ENCODE results near the gene MYT1.

MYT1 gene

DNA sequence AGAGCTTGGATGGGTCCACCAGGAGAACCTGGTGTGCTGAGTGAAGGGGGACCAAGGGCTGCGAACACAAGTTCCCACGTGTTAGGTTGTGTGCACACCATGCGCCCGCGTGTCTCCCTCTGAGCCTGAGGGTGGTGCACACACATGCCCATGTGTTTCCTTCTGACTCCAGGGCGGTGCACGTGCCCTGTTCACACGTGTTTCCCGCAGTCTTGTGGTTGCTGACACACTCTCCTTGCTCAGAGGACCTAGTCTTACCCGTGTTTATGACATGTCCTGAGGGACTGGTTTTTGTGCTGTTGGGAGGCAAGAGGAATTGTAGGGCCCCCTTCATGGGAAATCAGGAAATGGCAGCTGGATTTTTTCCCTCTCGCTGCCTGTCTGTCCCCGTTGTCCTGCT lies 55.0 kb downstream of the MYT1 start:
- no peak for DNase-seq (ENCODE audit: low read depth)

DNA sequence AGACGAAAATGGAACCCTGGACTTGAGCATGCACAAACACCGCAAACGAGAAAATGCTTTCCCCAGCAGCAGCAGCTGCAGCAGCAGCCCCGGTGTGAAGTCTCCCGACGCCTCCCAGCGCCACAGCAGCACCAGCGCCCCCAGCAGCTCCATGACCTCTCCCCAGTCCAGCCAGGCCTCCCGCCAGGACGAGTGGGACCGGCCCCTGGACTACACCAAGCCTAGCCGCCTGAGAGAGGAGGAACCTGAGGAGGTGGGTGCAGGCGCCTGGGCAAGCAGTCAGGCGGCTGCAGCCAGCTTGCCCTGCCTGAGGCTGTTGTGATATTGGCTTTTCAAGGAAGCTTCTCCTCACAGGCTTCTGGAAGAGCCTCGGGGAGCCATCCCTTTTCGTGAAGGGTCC lies 55.5 kb downstream of the MYT1 start:
- DNase-seq (ENCODE audit: low read depth) = no peak

DNA sequence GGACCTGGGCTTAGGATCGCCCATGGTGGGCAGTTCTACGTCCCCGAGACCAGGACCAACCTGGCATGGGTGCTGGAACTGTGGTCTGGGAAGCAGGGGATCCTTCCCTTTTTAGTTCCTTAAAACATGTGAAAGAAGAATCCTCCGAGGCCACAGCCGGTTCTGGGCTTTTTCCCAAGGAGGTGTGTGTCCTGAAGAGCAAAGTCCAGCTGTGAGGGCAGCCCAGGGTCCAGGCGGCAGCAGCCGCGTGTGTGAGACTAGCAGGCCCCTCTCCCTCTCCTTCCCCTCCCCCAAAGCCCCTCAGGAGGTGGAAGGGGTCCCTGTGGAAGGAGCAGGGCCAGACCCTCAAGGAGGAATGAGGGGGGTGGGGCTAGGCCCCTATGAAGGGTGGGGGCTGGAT lies 56.2 kb downstream of the MYT1 start:
- no peak for DNase-seq (ENCODE audit: low read depth)

DNA sequence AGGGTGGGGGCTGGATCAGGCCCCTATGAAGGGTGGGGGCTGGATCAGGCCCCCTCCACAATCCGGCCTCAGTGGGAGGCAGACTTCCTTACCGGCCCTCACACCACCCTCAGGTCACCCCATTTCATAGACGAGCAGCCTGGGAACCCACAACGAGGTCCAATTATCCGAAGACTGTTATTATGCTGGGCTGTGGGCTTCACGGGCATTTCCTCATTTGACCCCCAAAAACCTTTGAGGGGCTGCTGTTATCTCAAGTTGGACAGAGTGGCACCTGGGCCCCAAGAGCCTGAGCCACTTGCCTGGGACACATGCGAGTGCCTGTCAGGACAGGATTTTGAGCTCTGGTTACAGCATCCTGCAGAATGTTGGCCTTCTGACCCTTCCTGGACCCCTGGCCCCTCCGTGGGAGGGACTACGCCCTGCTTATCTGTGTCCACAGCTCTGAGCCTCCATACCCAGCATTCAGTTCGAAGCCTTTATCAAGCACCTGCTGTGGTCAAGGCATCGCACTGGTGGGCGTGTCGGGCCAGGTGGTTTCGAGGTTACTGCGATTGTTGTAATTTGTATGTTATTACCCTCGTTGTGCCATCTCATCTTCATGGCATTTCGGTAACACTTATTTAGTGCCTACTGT lies 56.8 kb downstream of the MYT1 start:
- no peak for DNase-seq (ENCODE audit: low read depth)

DNA sequence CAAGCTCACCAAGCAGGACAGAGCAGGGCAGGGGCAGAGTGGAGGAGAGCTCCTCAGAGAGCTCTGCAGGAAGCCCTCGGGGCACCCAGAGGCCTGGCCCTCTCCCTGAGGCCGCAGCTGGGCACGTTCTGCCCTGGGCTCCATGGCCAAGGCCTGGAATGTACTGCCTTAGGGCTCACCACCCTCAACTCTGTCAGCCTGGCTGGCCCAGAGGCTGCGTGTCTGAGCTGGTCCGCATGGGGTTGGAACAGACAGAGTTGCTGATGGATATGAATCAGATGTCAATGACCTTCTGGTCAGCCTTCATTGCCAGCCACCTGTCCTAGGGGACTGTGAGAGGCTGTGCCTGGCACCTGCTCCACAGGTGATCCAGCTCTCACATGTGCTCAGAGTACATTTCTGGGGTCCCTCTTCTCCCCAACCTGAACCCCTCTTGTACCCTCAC lies 58.1 kb downstream of the MYT1 start:
- DNase-seq (ENCODE audit: low read depth) = no peak

DNA sequence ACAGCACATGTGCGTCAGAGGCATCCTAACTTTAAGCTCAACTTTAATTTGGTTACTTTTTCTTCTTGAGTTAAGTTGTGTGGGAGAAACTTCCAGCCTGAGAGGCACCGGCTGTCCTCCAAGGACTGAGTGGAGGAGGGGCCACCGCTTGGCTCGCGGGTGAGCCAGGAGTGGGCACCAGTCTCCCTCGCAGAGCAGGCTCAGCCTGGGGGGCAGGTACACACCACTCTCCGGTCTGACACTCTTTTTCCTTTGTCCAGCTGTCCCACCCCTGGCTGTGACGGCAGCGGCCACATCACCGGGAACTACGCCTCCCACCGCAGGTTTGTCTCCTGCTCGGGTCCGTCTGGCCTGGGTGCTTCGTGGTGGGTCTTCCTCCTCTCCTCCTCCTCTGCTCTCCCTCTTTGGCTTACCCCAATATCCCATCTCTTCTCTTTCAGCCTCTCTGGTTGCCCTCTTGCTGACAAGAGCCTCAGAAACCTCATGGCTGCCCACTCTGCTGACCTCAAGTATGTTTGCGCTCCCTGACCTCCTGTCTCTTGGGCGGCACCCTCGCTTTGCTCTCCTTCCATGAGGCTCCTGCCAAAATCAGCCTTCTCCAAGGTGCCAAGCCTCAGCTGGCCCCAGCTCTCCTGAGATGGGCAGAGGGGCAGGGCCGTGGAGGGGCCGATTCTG lies 58.7 kb downstream of the MYT1 start:
- DNase-seq (ENCODE audit: low read depth) = no peak

DNA sequence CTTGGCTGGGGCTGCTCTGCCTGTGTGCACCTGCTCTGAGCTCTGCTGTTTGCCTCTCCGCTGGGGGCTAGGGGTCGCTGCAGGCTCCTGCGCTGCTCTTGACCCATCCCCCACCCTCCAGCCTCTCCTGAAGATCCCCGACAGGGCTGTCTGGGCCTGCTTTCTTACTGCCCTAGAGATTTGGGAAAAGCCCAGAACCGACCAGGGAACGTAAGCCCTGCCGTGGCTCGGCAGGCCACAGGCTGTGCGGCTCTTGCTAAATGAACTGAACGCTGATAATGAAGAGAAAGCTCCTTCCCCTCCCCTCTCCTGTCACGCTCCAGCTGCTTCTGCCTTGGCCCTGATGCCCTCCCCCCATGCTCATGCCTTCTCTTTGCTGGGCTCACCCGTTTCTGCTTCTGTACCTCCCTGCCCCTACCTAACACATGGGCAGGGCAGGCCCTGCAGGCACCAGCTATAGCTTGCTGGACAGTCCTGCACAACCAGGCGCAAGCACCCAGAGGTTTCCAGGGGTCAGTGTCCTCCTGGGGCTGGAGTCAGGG lies 59.3 kb downstream of the MYT1 start:
- DNase-seq (ENCODE audit: low read depth) = no peak

DNA sequence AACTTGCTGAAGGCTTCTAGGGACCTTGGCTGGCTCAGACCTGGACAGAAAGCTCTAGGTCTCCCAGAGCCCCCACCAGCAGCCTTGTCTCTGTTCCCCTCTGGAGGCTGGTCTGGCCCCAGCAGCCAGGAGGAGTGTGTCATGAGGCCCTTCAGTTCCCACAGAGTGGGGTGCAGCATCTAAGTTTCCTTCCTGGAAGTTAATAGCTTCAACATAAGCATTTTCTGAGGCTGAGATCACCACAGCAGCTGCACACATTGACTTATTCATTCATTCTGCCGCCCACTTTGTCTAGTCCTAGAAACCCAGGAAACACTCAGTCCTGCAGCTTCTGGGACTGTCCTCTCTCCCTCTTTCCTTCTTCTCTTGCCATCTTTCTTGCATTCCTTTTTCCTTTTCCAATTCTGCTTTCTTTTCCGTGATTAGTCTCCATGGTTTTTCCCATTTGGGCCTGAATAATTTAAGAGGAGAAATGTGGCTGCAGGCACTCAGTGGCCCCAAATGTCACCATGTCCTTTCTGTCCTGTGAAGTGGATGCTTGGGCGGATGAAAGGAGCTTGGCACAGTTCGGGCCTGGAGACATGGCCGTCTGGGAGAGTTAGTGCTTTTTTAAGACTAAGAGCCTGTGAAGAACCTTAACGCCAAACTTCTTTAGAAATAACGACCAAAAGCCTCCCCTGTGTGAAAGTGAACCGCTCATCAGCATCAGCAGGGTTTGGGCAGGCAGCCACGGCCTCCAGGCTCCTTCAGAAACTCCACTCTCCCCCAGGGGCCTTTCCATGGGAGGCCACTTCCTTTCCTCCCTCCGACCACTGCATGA lies 60.3 kb downstream of the MYT1 start:
- DNase-seq (ENCODE audit: low read depth) = no peak

DNA sequence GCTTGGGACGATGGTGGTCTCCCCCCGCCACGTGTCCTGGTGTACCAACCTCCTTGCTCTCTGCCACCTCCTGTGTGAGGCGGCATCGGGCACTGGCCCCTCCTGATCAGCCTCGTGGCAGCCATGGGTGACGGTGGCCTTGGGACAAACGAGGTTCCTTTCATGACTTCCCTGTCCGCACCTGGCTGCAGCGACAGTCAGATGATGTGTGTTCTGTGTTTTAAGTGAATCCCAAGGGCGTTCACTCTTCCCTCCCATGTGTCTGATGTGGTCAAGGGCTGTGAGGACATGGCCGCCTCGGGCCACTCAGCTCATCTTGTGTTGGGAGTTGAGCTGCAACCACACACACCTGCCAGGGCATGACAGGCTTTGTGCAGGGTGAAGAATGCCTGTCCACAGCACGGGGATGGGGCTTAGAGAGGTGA lies 60.9 kb downstream of the MYT1 start:
- no peak for DNase-seq (ENCODE audit: low read depth)

DNA sequence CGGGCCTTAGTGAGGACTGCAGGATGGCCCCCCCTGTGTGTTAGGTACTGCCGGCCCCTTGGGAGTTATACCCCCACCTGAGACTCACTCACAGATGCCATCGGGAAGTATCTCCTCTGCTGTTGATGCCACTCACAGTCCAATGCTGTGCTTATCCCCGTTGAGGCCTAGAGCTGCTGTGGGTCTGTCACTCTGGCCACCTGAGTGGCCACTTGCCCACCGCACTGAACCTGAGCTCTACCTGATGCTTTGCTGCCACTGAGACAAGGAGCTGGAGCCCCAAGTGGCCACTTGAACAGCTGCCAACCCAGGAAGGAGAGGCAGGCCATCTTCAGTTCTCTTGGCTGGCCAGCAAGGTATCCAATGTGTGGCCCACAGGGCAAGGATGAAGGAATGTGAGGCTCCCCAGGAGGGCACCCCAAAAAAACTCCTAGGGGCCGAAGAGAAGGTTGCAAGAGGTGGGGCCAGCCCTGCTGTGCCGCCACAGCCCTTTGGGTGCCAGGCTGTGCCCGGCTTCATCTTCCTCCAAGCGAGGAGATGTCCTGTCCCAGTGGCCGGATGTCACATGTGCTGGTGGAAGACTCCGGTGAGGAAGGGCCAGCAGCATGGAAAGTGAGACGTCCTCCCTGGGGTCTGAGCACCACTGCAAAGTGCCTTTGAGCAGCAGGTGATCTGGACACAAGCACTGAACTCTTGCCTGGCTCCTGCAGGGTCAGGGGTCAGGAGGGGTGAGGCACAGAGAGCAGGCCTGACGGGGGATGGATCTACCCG lies 61.8 kb downstream of the MYT1 start:
- DNase-seq (ENCODE audit: low read depth) = no peak

DNA sequence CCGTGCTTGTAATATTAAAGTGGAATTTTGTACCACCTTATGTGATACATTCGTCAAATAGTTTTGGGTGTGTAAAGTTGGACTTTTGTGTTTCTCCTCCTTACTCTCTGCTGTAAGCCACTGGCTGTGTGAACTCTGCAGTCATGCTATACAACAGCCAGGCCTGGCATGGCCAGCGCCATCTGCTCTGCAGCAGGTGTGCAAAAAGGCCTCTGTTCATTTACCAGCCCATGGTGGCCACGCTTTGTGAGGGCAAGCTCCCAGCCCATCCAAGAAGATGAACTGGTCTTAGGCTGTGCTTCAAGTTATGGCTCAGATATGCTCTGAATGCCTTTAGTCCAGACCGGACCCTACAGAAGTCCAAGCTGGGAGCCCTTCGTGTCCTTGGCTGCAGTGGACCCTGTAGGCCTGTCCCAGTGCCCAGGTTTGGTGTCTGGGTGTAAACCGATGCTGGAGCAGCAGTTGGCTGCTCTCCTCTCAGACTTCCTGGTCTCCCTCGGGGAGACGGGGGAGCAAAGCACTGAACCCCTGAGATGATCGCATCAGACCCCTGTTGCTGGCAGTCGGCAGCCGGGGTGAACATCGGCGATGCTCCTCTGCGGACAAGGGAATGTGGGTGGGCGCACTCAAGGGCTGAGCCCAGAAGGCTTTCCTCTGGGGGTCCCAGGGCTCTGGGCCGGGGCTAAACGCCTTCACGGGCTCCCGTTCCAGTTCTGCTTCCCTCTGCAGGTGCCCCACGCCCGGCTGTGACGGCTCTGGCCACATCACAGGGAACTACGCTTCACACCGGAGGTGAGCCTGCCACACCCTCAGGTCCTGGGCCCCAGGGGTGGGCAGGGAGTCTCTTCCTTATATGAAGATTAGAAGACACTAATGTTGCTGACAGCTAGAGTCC lies 62.7 kb downstream of the MYT1 start:
- no peak for DNase-seq (ENCODE audit: low read depth)

DNA sequence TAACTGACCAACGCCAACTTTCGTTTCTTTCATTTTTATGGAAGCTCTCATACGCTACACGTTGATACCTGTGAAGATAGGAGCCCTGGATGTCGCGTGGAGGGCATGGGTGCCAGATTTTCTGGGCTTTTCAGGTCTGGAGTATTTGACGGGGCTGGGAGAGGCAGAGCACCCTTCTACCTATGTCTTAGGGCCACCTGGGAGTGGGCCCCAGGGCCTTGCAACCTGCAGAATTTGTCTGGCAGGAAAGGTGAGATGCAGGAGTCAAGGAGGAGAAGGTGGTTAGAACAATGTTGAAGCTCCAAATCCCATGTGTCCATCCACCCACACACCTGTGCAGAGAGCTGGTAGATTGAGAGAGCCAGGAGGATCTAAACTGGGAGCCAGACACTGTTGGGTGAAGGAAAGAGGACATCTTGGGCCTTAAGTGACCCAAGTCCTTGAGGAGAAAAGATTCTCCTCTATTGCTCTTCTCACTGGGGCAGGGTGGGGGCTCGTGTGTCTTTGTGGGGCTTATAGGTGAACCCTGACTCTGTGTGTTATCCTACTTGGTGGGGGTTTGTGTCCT lies 63.9 kb downstream of the MYT1 start:
- no peak for DNase-seq (ENCODE audit: low read depth)

DNA sequence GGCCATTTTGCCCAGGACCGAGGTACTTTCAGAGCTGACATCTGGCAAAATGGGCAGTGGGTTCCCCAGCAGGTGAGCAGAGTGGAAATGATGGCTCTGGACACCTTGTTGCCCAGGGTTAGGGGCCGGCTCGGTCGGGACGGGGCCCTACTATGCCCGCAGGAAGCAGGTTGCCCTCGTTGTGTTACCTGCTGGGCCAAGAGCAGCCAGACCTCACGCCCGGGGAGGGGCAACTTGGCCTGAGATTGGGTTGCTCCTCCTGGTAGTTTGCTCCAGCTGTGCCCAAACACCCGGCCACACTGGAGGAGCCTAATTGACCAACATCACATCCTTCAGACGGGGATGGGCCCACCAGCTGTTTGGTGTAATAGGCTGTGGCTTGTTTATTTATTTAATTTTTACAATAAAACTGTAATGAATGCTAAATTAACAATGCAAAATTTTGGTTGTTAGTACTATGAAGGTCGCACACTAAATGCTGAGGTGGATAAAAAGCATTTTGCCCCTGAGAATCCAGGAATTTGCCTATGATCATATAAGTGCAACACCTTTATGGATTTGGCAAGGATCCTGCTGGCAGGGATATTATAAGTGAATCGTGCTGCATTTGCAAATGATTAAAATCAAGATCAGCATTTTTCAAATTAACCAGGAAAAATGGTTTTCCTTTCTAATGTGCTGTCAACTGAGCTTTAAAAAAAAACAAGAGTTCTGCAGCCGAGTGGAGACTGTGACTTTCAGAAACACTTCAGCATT lies 64.7 kb downstream of the MYT1 start:
- DNase-seq (ENCODE audit: low read depth) = no peak

DNA sequence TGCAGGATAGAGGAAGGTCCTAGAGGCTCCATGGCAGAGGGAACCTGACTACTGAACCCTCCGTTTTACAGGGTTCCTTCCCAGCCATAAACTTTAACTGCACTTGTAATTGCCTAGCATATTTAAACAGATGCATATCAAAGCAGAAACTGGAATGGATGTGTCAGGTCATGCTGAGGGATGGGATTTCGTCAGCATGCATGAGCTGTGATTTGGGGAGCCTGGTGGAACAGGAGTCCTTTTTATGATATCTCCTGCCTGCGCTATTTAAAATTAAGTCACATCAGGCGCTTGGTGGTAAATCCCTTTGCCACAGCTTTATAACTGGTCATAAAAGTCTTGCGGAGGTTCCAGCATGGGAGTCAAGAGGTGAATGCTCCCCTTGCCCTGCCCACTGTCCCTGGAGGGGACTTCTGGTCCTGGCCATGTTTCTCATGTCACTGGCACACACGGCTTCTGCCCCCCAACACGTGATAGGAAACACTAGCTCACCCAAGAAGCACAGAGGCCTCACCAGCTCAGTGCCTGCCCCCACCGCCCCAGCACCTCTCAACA lies 65.3 kb downstream of the MYT1 start:
- no peak for DNase-seq (ENCODE audit: low read depth)

DNA sequence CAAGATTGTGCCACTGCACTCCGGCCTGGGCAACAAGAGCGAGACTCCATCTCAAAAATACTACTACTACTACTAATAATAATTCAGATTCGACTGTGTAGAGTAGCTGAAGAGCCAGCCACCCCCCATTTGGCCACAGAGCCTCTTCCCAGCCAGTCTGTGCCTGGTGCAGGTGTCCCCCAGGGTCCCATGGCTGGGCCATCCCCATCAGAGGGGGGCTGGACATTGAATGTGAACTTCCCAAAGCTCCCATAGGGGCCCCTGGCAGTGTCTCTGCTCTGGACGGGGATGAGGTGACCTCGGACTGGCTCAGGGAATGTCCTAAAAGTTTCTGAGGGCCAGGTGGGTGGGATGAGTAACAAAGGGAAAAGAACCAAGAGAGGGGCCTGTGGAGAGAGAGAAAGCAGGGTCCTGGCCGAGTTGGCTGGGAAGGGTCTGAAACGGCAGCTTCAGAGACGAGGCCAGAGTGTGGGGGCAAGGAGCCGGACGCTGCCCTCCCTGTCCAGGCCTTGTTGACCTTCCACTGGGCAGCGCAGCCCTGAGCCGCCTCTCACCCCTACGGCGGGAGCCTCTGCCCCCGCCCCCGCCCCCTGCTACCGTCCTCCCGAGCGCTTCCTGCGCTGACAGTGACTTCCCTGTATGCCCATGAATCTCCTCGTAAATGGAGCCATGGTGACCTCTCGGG lies 66.4 kb downstream of the MYT1 start:
- no peak for DNase-seq (ENCODE audit: low read depth)

DNA sequence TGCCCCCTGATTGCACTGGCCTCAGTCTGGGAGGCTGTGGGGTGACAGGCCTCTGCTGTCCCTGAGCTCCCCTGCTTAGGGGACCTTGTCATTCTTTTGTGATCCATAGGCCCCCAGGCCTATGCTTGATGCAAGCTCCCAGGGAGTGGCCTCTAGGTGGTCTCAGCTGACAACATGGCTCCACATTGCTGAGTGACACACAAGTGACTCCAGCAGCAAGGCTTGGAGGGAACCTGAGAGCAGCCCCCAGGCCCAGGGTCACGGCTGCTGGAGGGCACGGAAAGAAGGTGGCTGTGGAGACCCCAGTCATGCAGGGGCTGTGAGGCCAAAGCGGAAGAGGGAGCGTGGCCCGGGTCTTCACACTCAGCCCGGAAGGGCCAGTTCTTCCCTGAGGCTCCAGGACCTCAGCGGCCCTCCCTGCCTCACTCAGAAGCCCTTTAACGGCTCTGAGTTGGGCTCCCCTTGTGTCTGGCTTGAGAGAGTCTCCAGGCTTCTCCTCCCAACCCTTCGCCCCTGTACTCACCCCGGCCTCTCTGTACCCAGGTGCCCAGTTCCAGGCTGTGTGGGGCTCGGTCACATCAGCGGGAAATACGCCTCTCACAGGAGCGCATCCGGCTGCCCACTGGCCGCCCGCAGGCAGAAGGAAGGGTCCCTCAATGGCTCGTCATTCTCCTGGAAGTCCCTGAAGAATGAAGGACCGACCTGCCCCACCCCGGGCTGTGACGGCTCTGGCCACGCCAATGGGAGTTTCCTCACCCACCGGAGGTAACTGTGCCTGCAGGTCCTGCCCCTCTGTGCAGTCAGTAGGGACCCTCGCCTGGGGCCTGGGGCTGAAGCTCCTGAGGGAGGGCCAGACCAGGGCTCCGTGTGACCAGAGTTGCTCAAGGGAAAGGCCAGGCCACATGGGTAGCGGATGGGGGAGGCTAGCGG lies 67.6 kb downstream of the MYT1 start:
- DNase-seq (ENCODE audit: low read depth) = no peak

DNA sequence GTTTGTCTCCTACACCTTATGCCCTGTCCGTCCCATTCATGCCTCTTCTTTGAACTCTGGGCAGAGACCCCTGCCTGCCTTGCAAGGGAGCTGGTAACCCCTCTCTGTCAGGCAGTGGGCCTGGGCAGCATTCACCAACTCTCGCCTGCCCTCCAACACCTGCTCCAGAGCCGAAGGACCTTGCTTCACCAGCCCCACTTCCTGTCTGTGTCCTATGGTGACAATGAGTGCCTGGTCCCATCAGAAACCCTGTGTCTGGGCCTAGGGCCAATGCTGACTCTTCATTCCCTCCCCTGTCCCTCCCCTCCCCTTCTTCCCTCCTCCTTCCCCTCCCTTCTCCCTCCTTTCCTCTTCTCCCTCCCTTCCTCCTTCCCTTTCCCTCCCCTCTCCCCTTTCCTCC lies 68.5 kb downstream of the MYT1 start:
- DNase-seq (ENCODE audit: low read depth) = no peak

DNA sequence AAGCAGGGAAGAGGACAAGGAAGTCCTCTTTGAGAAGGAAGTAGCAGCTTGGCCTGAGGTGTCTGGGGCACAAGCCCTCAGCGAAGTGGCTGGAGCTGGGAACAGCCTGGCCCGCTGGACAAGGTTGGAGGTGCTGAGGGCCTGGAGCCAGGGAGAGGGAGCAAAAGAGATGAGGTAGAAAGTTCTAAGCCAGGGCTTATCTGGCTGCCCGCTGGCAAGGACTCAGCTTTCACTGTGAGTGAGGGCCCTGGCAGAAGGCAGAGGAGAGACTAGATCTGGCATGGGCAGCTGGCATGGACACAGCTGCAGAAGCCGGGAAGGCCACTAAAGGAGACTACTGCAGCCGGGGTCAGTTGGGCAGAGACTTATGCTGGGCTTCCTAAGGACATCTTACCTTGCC lies 69.5 kb downstream of the MYT1 start:
- DNase-seq (ENCODE audit: low read depth) = no peak

Measured in activated T-helper 9 cell treated with anti-CD3 and anti-CD28 coated beads, Interleukin-2, amount 50 U/mL, for 16 hours (primary cell).